Loucy (cell line): ENCODE measurements around the gene TUBA4B.

Experiments used
- H2AFZ ChIP-seq: fragments of 200-600 bp; sonication (generic); 2 replicates; pipeline ENCODE4 v1.6.0; 2016; ENCODE audit warnings: antibody characterized with exemption, mild to moderate bottlenecking, low read length, moderate library complexity
- H3F3A ChIP-seq: fragments of 200-600 bp; 2 replicates; pipeline ENCODE4 v1.6.0; 2016; ENCODE audit warnings: antibody characterized with exemption, low read depth, mild to moderate bottlenecking
- H3K27me3 ChIP-seq: fragments of 200-600 bp; sonication (generic); 2 replicates; pipeline ENCODE4 v1.6.1; 2014; ENCODE audit warnings: low read length, mild to moderate bottlenecking; ENCODE audit not compliant: insufficient read depth, poor library complexity, severe bottlenecking
- H3K36me3 ChIP-seq: fragments of 200-600 bp; sonication (generic); 2 replicates; pipeline ENCODE4 v1.6.1; 2016; ENCODE audit warnings: low read length; ENCODE audit not compliant: insufficient read depth
- H3K4me1 ChIP-seq: fragments of 200-600 bp; sonication (generic); 2 replicates; pipeline ENCODE4 v1.5.1; 2014; ENCODE audit warnings: low read length, mild to moderate bottlenecking; ENCODE audit not compliant: insufficient read depth, poor library complexity, severe bottlenecking
- H3K4me2 ChIP-seq: fragments of 200-600 bp; sonication (generic); 2 replicates; pipeline ENCODE4 v1.6.0; 2014; ENCODE audit warnings: antibody characterized with exemption, low read length, low read depth, mild to moderate bottlenecking; ENCODE audit not compliant: poor library complexity, severe bottlenecking
- H3K4me3 ChIP-seq: fragments of 200-600 bp; sonication (generic); 2 replicates; pipeline ENCODE4 v1.5.1; 2014; ENCODE audit warnings: low read length, mild to moderate bottlenecking, mixed read lengths; ENCODE audit not compliant: poor library complexity, severe bottlenecking
- H3K79me2 ChIP-seq: fragments of 200-600 bp; sonication (generic); 2 replicates; pipeline ENCODE4 v1.6.1; 2014; ENCODE audit warnings: low read length; ENCODE audit not compliant: insufficient read depth
- H3K9ac ChIP-seq: fragments of 200-600 bp; sonication (generic); 2 replicates; pipeline ENCODE4 v1.6.0; 2014; ENCODE audit warnings: mild to moderate bottlenecking, low read depth, low read length, moderate library complexity; ENCODE audit not compliant: poor library complexity, severe bottlenecking
- H3K9me2 ChIP-seq: fragments of 200-600 bp; sonication (generic); replicated peaks from 2 replicates; pipeline ENCODE4 v1.6.1; 2016; ENCODE audit warnings: low read depth, low read length, mixed read lengths
- H3K9me3 ChIP-seq: fragments of 200-600 bp; sonication (generic); 2 replicates; pipeline ENCODE4 v1.6.1; 2014; ENCODE audit warnings: mild to moderate bottlenecking, antibody characterized with exemption, low read length, low read depth; ENCODE audit not compliant: insufficient read depth
- H4K20me1 ChIP-seq: fragments of 200-600 bp; sonication (generic); 2 replicates; pipeline ENCODE4 v1.6.0; 2014; ENCODE audit warnings: antibody characterized with exemption, low read length, mild to moderate bottlenecking; ENCODE audit not compliant: insufficient read depth, poor library complexity, severe bottlenecking
- CTCF ChIP-seq: fragments of 200-600 bp; sonication (generic); conservative IDR thresholded peaks from 2 replicates; pipeline ENCODE4 v1.5.1; 2014; ENCODE audit warnings: mild to moderate bottlenecking, antibody characterized with exemption, low read length
- EZH2phosphoT487 ChIP-seq: fragments of 200-600 bp; IDR thresholded peaks from 2 replicates; pipeline ENCODE4 v1.6.1; 2018; ENCODE audit warnings: antibody characterized with exemption, mild to moderate bottlenecking, moderate library complexity, borderline replicate concordance

Gene TUBA4B

GRCh38 chr2:219247678-219248642, 5.1 kb upstream of the TUBA4B start:
- H3K9me3 ChIP-seq = no peaks in the 10 kb centered on the region
- no peak overlapping the region for H3K9ac ChIP-seq
- no peak overlapping the region for H2AFZ ChIP-seq
- H3K36me3 ChIP-seq = no peaks in the 10 kb centered on the region
- peak; percentile 91 for TF ChIP-seq EZH2phosphoT487
- peak; percentile 13; the same call in 1 of the 2 replicates for TF ChIP-seq CTCF
- H4K20me1 ChIP-seq = peaks cover 27% of the 10 kb centered on the region
- peaks cover 15% of the 10 kb centered on the region for H3K79me2 ChIP-seq
- peaks cover 66% of the 10 kb centered on the region for H3K4me1 ChIP-seq
- no peaks in the 10 kb centered on the region for H3F3A ChIP-seq
- H3K9me2 ChIP-seq = no peaks in the 10 kb centered on the region
- peaks cover 15% of the 10 kb centered on the region for H3K27me3 ChIP-seq
- peak overlapping the region; percentile 95 for H3K4me3 ChIP-seq
- peak overlapping the region; percentile 78 for H3K4me2 ChIP-seq

- H3K36me3 ChIP-seq = no peaks in the 10 kb centered on the region
Observed at GRCh38 chr2:219248845-219249202, 4.2 kb upstream of the TUBA4B start.

DNA sequence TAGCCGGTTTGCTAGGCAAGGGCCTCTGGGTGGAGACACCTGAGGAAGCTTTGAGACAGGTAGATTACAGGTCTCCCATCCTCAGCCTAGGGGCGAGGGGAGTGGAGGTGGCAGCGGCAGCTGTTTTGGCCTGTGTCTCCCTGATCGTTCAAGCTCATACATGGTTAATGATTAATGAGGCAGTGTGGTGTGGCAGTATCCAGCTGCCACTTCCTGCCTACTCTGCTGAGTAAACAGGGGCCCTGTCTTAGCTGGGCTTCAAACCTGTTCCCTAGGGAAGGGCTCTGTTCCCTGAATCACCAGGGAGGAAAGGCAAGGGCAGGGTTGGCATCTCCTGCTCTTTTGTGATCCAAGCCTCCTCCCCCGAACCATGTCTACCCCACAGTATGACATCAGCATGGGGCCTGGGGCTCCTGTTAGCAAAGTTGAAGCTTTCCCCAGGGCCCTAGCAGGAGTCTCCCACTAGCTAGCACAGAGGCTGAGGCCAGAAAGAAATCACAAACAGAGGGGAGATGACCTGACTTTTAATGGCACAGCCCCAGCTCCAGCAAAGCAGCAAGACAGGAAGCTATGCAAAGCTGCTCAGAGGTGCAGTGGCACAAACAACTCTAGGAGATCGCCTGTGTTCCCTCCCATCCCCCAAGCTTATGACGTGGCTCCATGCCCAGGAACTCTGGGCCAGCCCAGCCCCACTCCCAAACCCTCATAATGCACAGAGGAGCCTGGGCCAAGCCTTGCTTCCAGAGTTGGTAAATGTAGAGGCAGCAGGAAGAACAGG, 3.7 kb upstream of the TUBA4B start:
- H3K9me3 ChIP-seq = no peaks in the 10 kb centered on the region
- H3K4me1 ChIP-seq = peaks cover 78% of the 10 kb centered on the region
- peaks cover 15% of the 10 kb centered on the region for H3K79me2 ChIP-seq
- H3K9ac ChIP-seq = peak overlapping the region; percentile 25
- TF ChIP-seq EZH2phosphoT487 (no peak), CTCF (no peak)
- H4K20me1 ChIP-seq = peaks cover 27% of the 10 kb centered on the region
- H2AFZ ChIP-seq = no peak overlapping the region
- no peaks in the 10 kb centered on the region for H3K9me2 ChIP-seq
- H3F3A ChIP-seq = no peaks in the 10 kb centered on the region
- peaks cover 27% of the 10 kb centered on the region for H3K27me3 ChIP-seq
- H3K4me2 ChIP-seq = peak overlapping the region; percentile 78
- H3K36me3 ChIP-seq = no peaks in the 10 kb centered on the region
- H3K4me3 ChIP-seq = peak overlapping the region; percentile 46

More at GRCh38 chr2:219248845-219249202, 4.2 kb upstream of the TUBA4B start:
- Histone ChIP-seq H3F3A (no peaks in the 10 kb centered on the region), H3K4me2 (peak overlapping the region; percentile 78), H3K9me2 (no peaks in the 10 kb centered on the region), H3K79me2 (peaks cover 15% of the 10 kb centered on the region), H2AFZ (no peak overlapping the region), H3K27me3 (peaks cover 22% of the 10 kb centered on the region), H3K9me3 (no peaks in the 10 kb centered on the region), H3K9ac (no peak overlapping the region), H3K4me1 (peaks cover 74% of the 10 kb centered on the region), H4K20me1 (peaks cover 27% of the 10 kb centered on the region), H3K4me3 (peak overlapping the region; percentile 46)
- TF ChIP-seq EZH2phosphoT487 = no peak
- TF ChIP-seq CTCF = no peak
